IMR-90 (cell line): Measurements from ENCODE around the gene SPATA46. TPM values are rescaled to one million over a fixed set of nuclear protein-coding genes. Genes with fewer than 3 reads are reported as not detected.

Experiments
- ATAC-seq: fragments of 200-7000 bp; cut with Tn5 transposase; 2 replicates; pipeline ENCODE4 v1.9.1; 2020; ENCODE audit warnings: low read depth, mild to moderate bottlenecking, moderate library complexity
- BruUV-seq: library from RNA; stranded (reverse); fragments of 400-500 nt; replicated peaks from 2 replicates; lab custom pipeline; 2021; lab: Mats Ljungman, UMichigan
- CTCF ChIA-PET: fragments of 300-600 bp; formaldehyde crosslinking; extraction: SDS; loops from one replicate; lab custom pipeline; 2021; ENCODE audit warnings: antibody characterized with exemption; lab: Yijun Ruan, JAX
- POLR2A ChIA-PET: fragments of 300-600 bp; sonication (Branson Sonifier 250); formaldehyde crosslinking; loops from one replicate; lab custom pipeline; 2022; ENCODE audit warnings: antibody characterized with exemption; ENCODE audit not compliant: unreplicated experiment; lab: Charles Lee
- DNase-seq: peaks from one replicate; pipeline ENCODE4 v3.0.0; 2013
- H2AFZ ChIP-seq: replicated peaks from 2 replicates; pipeline ENCODE3; 2013; ENCODE audit warnings: low read length, mild to moderate bottlenecking; ENCODE audit not compliant: poor library complexity
- H2AK5ac ChIP-seq: 2 replicates; pipeline ENCODE4 v1.6.1; 2013; ENCODE audit warnings: low read depth, low read length, inconsistent platforms
- H2AK9ac ChIP-seq: replicated peaks from 2 replicates; pipeline ENCODE3; 2013; ENCODE audit warnings: mild to moderate bottlenecking, low read depth, low read length, moderate library complexity; ENCODE audit not compliant: poor library complexity
- H2BK120ac ChIP-seq: 2 replicates; pipeline ENCODE4 v1.6.1; 2013; ENCODE audit warnings: low read depth, low read length, inconsistent platforms
- H2BK15ac ChIP-seq: 3 replicates; pipeline ENCODE4 v1.6.1; 2013; ENCODE audit warnings: low read depth, low read length, inconsistent platforms
- H2BK20ac ChIP-seq: 2 replicates; pipeline ENCODE4 v1.6.1; 2013; ENCODE audit warnings: low read depth, mild to moderate bottlenecking, inconsistent platforms, low read length, moderate library complexity
- H2BK5ac ChIP-seq: 2 replicates; pipeline ENCODE4 v1.6.1; 2013; ENCODE audit warnings: mild to moderate bottlenecking, low read depth, low read length, inconsistent platforms; ENCODE audit not compliant: poor library complexity, severe bottlenecking
- H3K14ac ChIP-seq: replicated peaks from 2 replicates; pipeline ENCODE4 v1.6.1; 2013; ENCODE audit warnings: low read depth, low read length, inconsistent platforms
- H3K18ac ChIP-seq: 2 replicates; pipeline ENCODE4 v1.6.1; 2013; ENCODE audit warnings: low read depth, low read length, control low read depth
- H3K23ac ChIP-seq: 2 replicates; pipeline ENCODE4 v1.6.1; 2013; ENCODE audit warnings: low read depth, low read length, inconsistent platforms
- H3K27ac ChIP-seq: 2 replicates; pipeline ENCODE4 v1.5.1; 2013; ENCODE audit warnings: mild to moderate bottlenecking, control low read depth, low read length; ENCODE audit not compliant: insufficient read depth
- H3K27me3 ChIP-seq: 2 replicates; pipeline ENCODE4 v1.6.1; 2013; ENCODE audit warnings: low read length; ENCODE audit not compliant: control insufficient read depth, insufficient read depth
- H3K36me3 ChIP-seq: 2 replicates; pipeline ENCODE4 v1.6.1; 2013; ENCODE audit warnings: low read length, mixed read lengths; ENCODE audit not compliant: control insufficient read depth, insufficient read depth
- H3K4ac ChIP-seq: 2 replicates; pipeline ENCODE4 v1.6.1; 2013; ENCODE audit warnings: low read depth, low read length, inconsistent platforms
- H3K4me1 ChIP-seq: 2 replicates; pipeline ENCODE4 v1.6.1; 2013; ENCODE audit warnings: low read length, mixed read lengths; ENCODE audit not compliant: control insufficient read depth, insufficient read depth
- H3K4me2 ChIP-seq: 2 replicates; pipeline ENCODE4 v1.6.1; 2013; ENCODE audit warnings: low read depth, mild to moderate bottlenecking, control low read depth, low read length, moderate library complexity
- H3K4me3 ChIP-seq: 2 replicates; pipeline ENCODE4 v1.5.1; 2013; ENCODE audit warnings: low read depth, mild to moderate bottlenecking, control low read depth, low read length, moderate library complexity; ENCODE audit not compliant: insufficient read depth
- H3K56ac ChIP-seq: 2 replicates; pipeline ENCODE4 v1.6.1; 2013; ENCODE audit warnings: low read length, inconsistent platforms; ENCODE audit not compliant: insufficient read depth; ENCODE audit errors: extremely low read depth
- H3K79me1 ChIP-seq, 2 experiments: 2 replicates each; pipeline ENCODE4 v1.6.1; 2013; ENCODE audit warnings: low read length in 2 of 2, inconsistent platforms in 1 of 2, low read depth in 1 of 2
- H3K9ac ChIP-seq: 2 replicates; pipeline ENCODE4 v1.6.1; 2013; ENCODE audit warnings: low read depth, low read length, control low read depth
- H3K9me1 ChIP-seq: 2 replicates; pipeline ENCODE4 v1.6.1; 2013; ENCODE audit warnings: low read length, inconsistent platforms; ENCODE audit not compliant: insufficient read depth
- H3K9me3 ChIP-seq: 2 replicates; pipeline ENCODE4 v1.6.1; 2013; ENCODE audit warnings: low read length; ENCODE audit not compliant: control insufficient read depth, insufficient read depth
- H4K20me1 ChIP-seq: 2 replicates; pipeline ENCODE4 v1.6.1; 2013; ENCODE audit warnings: low read length, inconsistent platforms; ENCODE audit not compliant: insufficient read depth
- H4K5ac ChIP-seq: 2 replicates; pipeline ENCODE4 v1.6.1; 2013; ENCODE audit warnings: mild to moderate bottlenecking, low read depth, low read length, control low read depth
- H4K8ac ChIP-seq, 2 experiments: 2 replicates each; pipeline ENCODE4 v1.6.1; 2013; ENCODE audit warnings: low read depth in 2 of 2, low read length in 2 of 2, control low read depth in 1 of 2, inconsistent platforms in 1 of 2
- H4K91ac ChIP-seq: 2 replicates; pipeline ENCODE4 v1.6.1; 2013; ENCODE audit warnings: low read depth, low read length, inconsistent platforms; ENCODE audit not compliant: insufficient read depth
- BHLHE40 ChIP-seq: fragments of 150-350 bp; IDR thresholded peaks from 2 replicates; pipeline ENCODE4 v1.6.1; 2016; ENCODE audit warnings: mild to moderate bottlenecking, low read depth, low read length
- CEBPB ChIP-seq: IDR thresholded peaks from 2 replicates; pipeline ENCODE4 v1.6.1; 2012; ENCODE audit warnings: low read depth, low read length, improper control_type of control experiment
- CHD1 ChIP-seq: IDR thresholded peaks from 2 replicates; pipeline ENCODE4 v1.6.1; 2012; ENCODE audit warnings: low read depth, low read length, improper control_type of control experiment
- FOS ChIP-seq: fragments of 150-350 bp; IDR thresholded peaks from 2 replicates; pipeline ENCODE4 v1.6.1; 2016; ENCODE audit warnings: low read depth, low read length
- MAFK ChIP-seq: IDR thresholded peaks from 2 replicates; pipeline ENCODE4 v1.6.1; 2012; ENCODE audit warnings: low read depth, low read length, improper control_type of control experiment
- MAZ ChIP-seq: IDR thresholded peaks from 2 replicates; pipeline ENCODE4 v1.6.1; 2012; ENCODE audit warnings: low read depth, mild to moderate bottlenecking, low read length, improper control_type of control experiment, moderate library complexity, borderline replicate concordance
- MXI1 ChIP-seq: IDR thresholded peaks from 2 replicates; pipeline ENCODE4 v1.6.1; 2012; ENCODE audit warnings: low read depth, mild to moderate bottlenecking, low read length, moderate library complexity, borderline replicate concordance
- POLR2A ChIP-seq: IDR thresholded peaks from 2 replicates; pipeline ENCODE4 v1.6.1; 2012; ENCODE audit warnings: mild to moderate bottlenecking, low read depth, low read length
- RAD21 ChIP-seq: IDR thresholded peaks from 2 replicates; pipeline ENCODE4 v1.6.1; 2012; ENCODE audit warnings: low read length, improper control_type of control experiment
- RCOR1 ChIP-seq: IDR thresholded peaks from 2 replicates; pipeline ENCODE4 v1.6.1; 2012; ENCODE audit warnings: mild to moderate bottlenecking, low read length, improper control_type of control experiment; ENCODE audit not compliant: insufficient replicate concordance
- RFX5 ChIP-seq: IDR thresholded peaks from 2 replicates; pipeline ENCODE4 v1.8.0; 2012; ENCODE audit warnings: low read depth, mild to moderate bottlenecking, low read length, moderate library complexity
- SMC3 ChIP-seq: fragments of 150-350 bp; IDR thresholded peaks from 2 replicates; pipeline ENCODE4 v1.6.1; 2016; ENCODE audit warnings: low read depth, mild to moderate bottlenecking, antibody characterized with exemption, low read length, moderate library complexity
- WGBS, 2 experiments: methylation state at CpG; one replicate each; pipeline versions ENCODE4 v1.1.5 to v1.1.7; 2013; ENCODE audit warnings: missing lambda C conversion rate in 2 of 2; ENCODE audit not compliant: insufficient read length in 1 of 2; ENCODE audit errors: extremely low coverage in 2 of 2; 5-methylcytosine and 5-hydroxymethylcytosine counted together
- dilution Hi-C: fragments of 300-500 bp; cut with HindIII; formaldehyde crosslinking; loops from one replicate; pipeline ENCODE4 v1.14.3; 2018; ENCODE audit warnings: low sequenced_read_pairs; ENCODE audit not compliant: unreplicated experiment
- in situ Hi-C: fragments of 300-500 bp; cut with MboI; formaldehyde crosslinking; loops from 3 replicates; pipeline ENCODE4 v1.14.3; 2019; ENCODE audit warnings: low sequenced_read_pairs, inconsistent platforms, mixed read lengths
- intact Hi-C: fragments of 100-400 bp; cut with micrococcal nuclease; formaldehyde crosslinking; loops from 2 replicates; pipeline ENCODE4 v1.10.0; 2022
- polyA plus RNA-seq, 3 experiments: library from polyadenylated mRNA; depleted of rRNA; stranded (reverse); fragments of >200 nt; gene quantifications; 2 replicates each; pipeline ENCODE4 v1.2.3, GENCODE V29; 2012; ENCODE audit warnings: low replicate concordance in 1 of 3
- total RNA-seq: library from RNA; depleted of rRNA; stranded (reverse); fragments of >200 nt; gene quantifications from 2 replicates; pipeline ENCODE4 v1.2.3, GENCODE V29; 2012
- TF ChIP-seq, protein P1 (sequence below): conservative IDR thresholded peaks from 2 replicates; pipeline ENCODE4 v1.5.1; 2012; ENCODE audit warnings: mild to moderate bottlenecking, low read depth, low read length, improper control_type of control experiment
- TF ChIP-seq, protein P2 (sequence below): fragments of 150-350 bp; IDR thresholded peaks from 2 replicates; pipeline ENCODE4 v1.6.1; 2016; ENCODE audit warnings: low read depth, mild to moderate bottlenecking, low read length, moderate library complexity, borderline replicate concordance
- TF ChIP-seq, protein P3 (sequence below): fragments of 150-350 bp; IDR thresholded peaks from 2 replicates; pipeline ENCODE4 v1.6.1; 2017; ENCODE audit warnings: mild to moderate bottlenecking, antibody characterized with exemption, low read length, low read depth

Gene SPATA46
- total and polyA plus RNA-seq, 2 of the 4 experiments (the other 2 are of a cell fraction), result not detected

DNA sequence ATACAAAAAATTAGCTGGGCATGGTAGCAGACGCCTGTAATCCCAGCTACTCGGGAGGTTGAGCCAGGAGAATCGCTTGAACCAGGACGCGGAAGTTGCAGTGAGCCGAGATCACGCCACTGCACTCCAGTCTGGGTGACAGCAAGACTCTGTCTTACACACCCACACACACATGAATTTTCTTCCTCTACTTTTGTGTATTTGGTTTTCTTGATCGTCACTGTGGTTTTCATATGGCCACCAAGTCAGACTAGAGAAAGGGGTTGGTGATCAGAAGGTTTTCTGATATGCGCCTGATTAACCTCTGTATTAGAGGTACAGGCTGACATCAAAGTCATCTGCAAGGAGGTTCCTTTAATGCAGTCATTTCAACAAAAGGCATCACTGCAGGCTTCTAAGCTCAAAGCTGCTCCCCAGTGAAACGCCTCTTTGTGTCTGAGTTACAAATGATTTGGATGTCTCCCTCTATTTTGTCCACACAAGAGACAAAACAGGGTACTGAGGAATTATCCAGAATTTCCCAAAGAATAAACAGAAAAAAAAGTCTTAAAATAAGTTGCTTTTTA lies 24.2 kb upstream of the SPATA46 start:
- no TSS peak for BruUV-seq
- no peak overlapping the region for H3K27ac ChIP-seq
- CTCF ChIA-PET, result no interaction called here

More for the DNA sequence above, 24.2 kb upstream of the SPATA46 start:
- in situ Hi-C loops (no loop called here), intact Hi-C loops (no loop called here), dilution Hi-C loops (no loop called here)
- peaks cover 36% of the 10 kb centered on the region for H3K27me3 ChIP-seq
- H3K4me1 ChIP-seq, result no peaks in the 10 kb centered on the region; the same call in 1 of the 2 replicates
- H3K9ac ChIP-seq, result no peak overlapping the region
- H2AFZ ChIP-seq, result no peak overlapping the region
- no peak overlapping the region for H3K4me2 ChIP-seq
- H3K9me3 ChIP-seq, result no peaks in the 10 kb centered on the region
- no peak overlapping the region for H2BK5ac ChIP-seq
- no CpG with 5 or more reads among the region's 10 CpGs for WGBS, 2 experiments
- no peak overlapping the region for H3K23ac ChIP-seq
- H3K14ac ChIP-seq, result no peak overlapping the region
- H3K4me3 ChIP-seq, result no peak overlapping the region
- H3K4ac ChIP-seq, result no peak overlapping the region
- no peak overlapping the region for H2BK15ac ChIP-seq
- ATAC-seq (no peak), DNase-seq (no peak)
- no peak overlapping the region for H2AK9ac ChIP-seq
- H2BK120ac ChIP-seq, result no peak overlapping the region
- H3K56ac ChIP-seq, result no peak overlapping the region
- no peak overlapping the region for H2AK5ac ChIP-seq
- no peaks in the 10 kb centered on the region for H3K9me1 ChIP-seq
- no peaks in the 10 kb centered on the region for H4K20me1 ChIP-seq
- H3K18ac ChIP-seq, result no peak overlapping the region
- no peaks in the 10 kb centered on the region for H3K36me3 ChIP-seq
- no peak overlapping the region for H4K91ac ChIP-seq
- POLR2A ChIA-PET, result no interaction called here
- TF ChIP-seq BHLHE40, result no peak
- TF ChIP-seq, protein P1, sequence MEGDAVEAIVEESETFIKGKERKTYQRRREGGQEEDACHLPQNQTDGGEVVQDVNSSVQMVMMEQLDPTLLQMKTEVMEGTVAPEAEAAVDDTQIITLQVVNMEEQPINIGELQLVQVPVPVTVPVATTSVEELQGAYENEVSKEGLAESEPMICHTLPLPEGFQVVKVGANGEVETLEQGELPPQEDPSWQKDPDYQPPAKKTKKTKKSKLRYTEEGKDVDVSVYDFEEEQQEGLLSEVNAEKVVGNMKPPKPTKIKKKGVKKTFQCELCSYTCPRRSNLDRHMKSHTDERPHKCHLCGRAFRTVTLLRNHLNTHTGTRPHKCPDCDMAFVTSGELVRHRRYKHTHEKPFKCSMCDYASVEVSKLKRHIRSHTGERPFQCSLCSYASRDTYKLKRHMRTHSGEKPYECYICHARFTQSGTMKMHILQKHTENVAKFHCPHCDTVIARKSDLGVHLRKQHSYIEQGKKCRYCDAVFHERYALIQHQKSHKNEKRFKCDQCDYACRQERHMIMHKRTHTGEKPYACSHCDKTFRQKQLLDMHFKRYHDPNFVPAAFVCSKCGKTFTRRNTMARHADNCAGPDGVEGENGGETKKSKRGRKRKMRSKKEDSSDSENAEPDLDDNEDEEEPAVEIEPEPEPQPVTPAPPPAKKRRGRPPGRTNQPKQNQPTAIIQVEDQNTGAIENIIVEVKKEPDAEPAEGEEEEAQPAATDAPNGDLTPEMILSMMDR, result no peak
- no peak for TF ChIP-seq MAFK
- TF ChIP-seq RAD21, result no peak
- TF ChIP-seq MAZ, result no peak
- TF ChIP-seq CEBPB, result no peak
- TF ChIP-seq CHD1, result no peak
- TF ChIP-seq, protein P2, sequence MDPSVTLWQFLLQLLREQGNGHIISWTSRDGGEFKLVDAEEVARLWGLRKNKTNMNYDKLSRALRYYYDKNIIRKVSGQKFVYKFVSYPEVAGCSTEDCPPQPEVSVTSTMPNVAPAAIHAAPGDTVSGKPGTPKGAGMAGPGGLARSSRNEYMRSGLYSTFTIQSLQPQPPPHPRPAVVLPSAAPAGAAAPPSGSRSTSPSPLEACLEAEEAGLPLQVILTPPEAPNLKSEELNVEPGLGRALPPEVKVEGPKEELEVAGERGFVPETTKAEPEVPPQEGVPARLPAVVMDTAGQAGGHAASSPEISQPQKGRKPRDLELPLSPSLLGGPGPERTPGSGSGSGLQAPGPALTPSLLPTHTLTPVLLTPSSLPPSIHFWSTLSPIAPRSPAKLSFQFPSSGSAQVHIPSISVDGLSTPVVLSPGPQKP, result no peak
- no peak for TF ChIP-seq FOS
- TF ChIP-seq, protein P3, sequence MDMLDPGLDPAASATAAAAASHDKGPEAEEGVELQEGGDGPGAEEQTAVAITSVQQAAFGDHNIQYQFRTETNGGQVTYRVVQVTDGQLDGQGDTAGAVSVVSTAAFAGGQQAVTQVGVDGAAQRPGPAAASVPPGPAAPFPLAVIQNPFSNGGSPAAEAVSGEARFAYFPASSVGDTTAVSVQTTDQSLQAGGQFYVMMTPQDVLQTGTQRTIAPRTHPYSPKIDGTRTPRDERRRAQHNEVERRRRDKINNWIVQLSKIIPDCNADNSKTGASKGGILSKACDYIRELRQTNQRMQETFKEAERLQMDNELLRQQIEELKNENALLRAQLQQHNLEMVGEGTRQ, result no peak
- TF ChIP-seq MXI1, result no peak
- no peak for TF ChIP-seq RFX5
- TF ChIP-seq RCOR1, result no peak
- TF ChIP-seq POLR2A, result no peak
- TF ChIP-seq SMC3, result no peak
- H4K5ac ChIP-seq, result no peak overlapping the region
- no peaks in the 10 kb centered on the region for H3K79me1 ChIP-seq
- H2BK20ac ChIP-seq, result no peak overlapping the region
- H4K8ac ChIP-seq, result no peak overlapping the region
